K562 (cell line): ENCODE results near the gene CD19. TPM values are rescaled to one million over a fixed set of nuclear protein-coding genes. Genes with fewer than 3 reads are reported as not detected.

Experiments used
- ATAC-seq: fragments of 200-7000 bp; cut with Tn5 transposase; 3 replicates; pipeline ENCODE4 v1.9.1; 2020; ENCODE audit warnings: moderate library complexity
- BruUV-seq: library from RNA; stranded (reverse); fragments of 400-500 nt; replicated peaks from 2 replicates; lab custom pipeline; 2021; lab: Mats Ljungman, UMichigan
- CTCF ChIA-PET: fragments of 300-600 bp; formaldehyde crosslinking; extraction: SDS; loops from one replicate; lab custom pipeline; 2021; ENCODE audit warnings: low intra/inter-chr PET ratio; lab: Yijun Ruan, JAX
- POLR2A ChIA-PET: fragments of 300-600, 350-650 bp; sonication (Branson Sonifier 250); formaldehyde crosslinking; extraction: SDS; loops from one replicate; lab custom pipeline; 2021; ENCODE audit warnings: antibody characterized with exemption, inconsistent platforms; lab: Yijun Ruan, JAX
- DNase-seq, 4 experiments: peaks; one replicate each; pipeline versions ENCODE4 v3.0.0 to v3.0.0-alpha.2; 2011 to 2018; ENCODE audit warnings: low spot score in 3 of 4, mixed read lengths in 3 of 4; ENCODE audit errors: extremely low read depth in 1 of 4
- FAIRE-seq: peaks from 2 replicates; lab custom pipeline; 2011; peaks lifted over from hg19 to GRCh38; lab: Jason Lieb, UNC
- H2AFZ ChIP-seq: 2 replicates; pipeline ENCODE4 v1.6.0; 2011; ENCODE audit warnings: low read depth, low read length, control low read depth, inconsistent platforms
- H3K27ac ChIP-seq: fragments of 200-600 bp; 3 replicates; pipeline ENCODE4 v1.8.0; 2011; ENCODE audit warnings: low read depth, mild to moderate bottlenecking, control low read depth, inconsistent platforms, low read length, moderate library complexity, mixed read lengths; ENCODE audit errors: extremely low read depth
- H3K27me3 ChIP-seq, 2 experiments: fragments of 300-600 bp in 1 of 2; 2 replicates in 1 of 2; 3 replicates in 1 of 2; pipeline versions ENCODE4 v1.6.0 to v1.8.0; 2011; ENCODE audit warnings: inconsistent platforms in 2 of 2, low read length in 2 of 2, mild to moderate bottlenecking in 1 of 2, mixed read lengths in 1 of 2, moderate library complexity in 1 of 2; ENCODE audit not compliant: control insufficient read depth in 2 of 2, insufficient read depth in 2 of 2
- H3K36me3 ChIP-seq: fragments of 300-600 bp; 3 replicates; pipeline ENCODE4 v1.8.0; 2011; ENCODE audit warnings: mild to moderate bottlenecking, low read length, inconsistent platforms; ENCODE audit not compliant: control insufficient read depth, insufficient read depth
- H3K4me1 ChIP-seq, 2 experiments: fragments of 200-600 bp in 1 of 2; replicated peaks in 1 of 2; 2 replicates in 1 of 2; 3 replicates in 1 of 2; pipeline versions ENCODE4 v1.5.1 to v1.8.0; 2011; ENCODE audit warnings: inconsistent platforms in 2 of 2, low read length in 2 of 2, mild to moderate bottlenecking in 1 of 2, mixed read lengths in 1 of 2, moderate library complexity in 1 of 2; ENCODE audit not compliant: control insufficient read depth in 2 of 2, insufficient read depth in 2 of 2
- H3K4me2 ChIP-seq: 2 replicates; pipeline ENCODE4 v1.6.1; 2011; ENCODE audit warnings: low read length, control low read depth, inconsistent platforms, mixed read lengths; ENCODE audit not compliant: insufficient read depth
- H3K4me3 ChIP-seq: fragments of 200-600 bp; sonication (generic), shearing (Covaris generic); 2 replicates; pipeline ENCODE4 v1.5.1; 2016; ENCODE audit warnings: control low read depth, inconsistent platforms
- H3K79me2 ChIP-seq: fragments of 200-600 bp; 3 replicates; pipeline ENCODE4 v1.8.0; 2011; ENCODE audit warnings: low read length, inconsistent platforms; ENCODE audit not compliant: control insufficient read depth, insufficient read depth
- H3K9ac ChIP-seq, 2 experiments: 2 replicates each; pipeline versions ENCODE4 v1.6.0 to v1.6.1; 2011; ENCODE audit warnings: low read depth in 2 of 2, low read length in 2 of 2, control low read depth in 1 of 2, inconsistent platforms in 1 of 2, mild to moderate bottlenecking in 1 of 2, mixed read lengths in 1 of 2; ENCODE audit not compliant: insufficient read depth in 1 of 2
- H3K9me1 ChIP-seq: one replicate; pipeline ENCODE4 v1.6.0; 2011; ENCODE audit warnings: inconsistent platforms, mild to moderate bottlenecking, low read length, moderate library complexity; ENCODE audit not compliant: control insufficient read depth, insufficient read depth
- H3K9me3 ChIP-seq: replicated peaks from 2 replicates; pipeline ENCODE4 v1.5.1; 2011; ENCODE audit warnings: low read depth, low read length, inconsistent platforms; ENCODE audit not compliant: control insufficient read depth, insufficient read depth
- H4K20me1 ChIP-seq: replicated peaks from 2 replicates; pipeline ENCODE4 v1.6.1; 2011; ENCODE audit warnings: low read length, inconsistent platforms, mixed read lengths; ENCODE audit not compliant: control insufficient read depth, insufficient read depth
- ARID3B ChIP-seq: fragments of 250-450 bp; sonication (Bioruptor Pico); IDR thresholded peaks from 2 replicates; pipeline ENCODE4 v1.4.0; 2020; ENCODE audit warnings: borderline replicate concordance
- POLR2G ChIP-seq: fragments of 200-400 bp; formaldehyde crosslinking; IDR thresholded peaks from 2 replicates; pipeline ENCODE4 v1.6.1; 2017; ENCODE audit warnings: low read depth, mild to moderate bottlenecking, antibody characterized with exemption, low read length, moderate library complexity
- RBFOX2 ChIP-seq: fragments of 200-400 bp; formaldehyde crosslinking; IDR thresholded peaks from 2 replicates; pipeline ENCODE4 v1.6.1; 2017; ENCODE audit warnings: low read depth, mild to moderate bottlenecking, low read length, moderate library complexity
- ZC3H4 ChIP-seq: sonication (generic); formaldehyde crosslinking; IDR thresholded peaks from 2 replicates; pipeline ENCODE4 v1.9.0; 2021; ENCODE audit warnings: missing genetic modification reagents, borderline replicate concordance
- WGBS: fragments of 100-300 bp; shearing (Covaris generic); methylation state at CpG from one replicate; pipeline ENCODE4 v1.1.6; 2016; ENCODE audit warnings: low coverage, mixed read lengths; ENCODE audit not compliant: insufficient coverage; ENCODE audit errors: missing lambda C conversion rate; 5-methylcytosine and 5-hydroxymethylcytosine counted together
- in situ Hi-C: fragments of 300-500 bp; cut with MboI; formaldehyde crosslinking; loops from 4 replicates; pipeline ENCODE4 v1.15.0; 2018; ENCODE audit warnings: inconsistent platforms, mixed read lengths
- intact Hi-C: fragments of 100-400 bp; cut with micrococcal nuclease; formaldehyde crosslinking; loops from 2 replicates; pipeline ENCODE4 v1.14.2; 2022
- polyA plus RNA-seq, 8 experiments: library from polyadenylated mRNA; depleted of rRNA in 4 of 8; stranded (reverse) in 5 of 8; unstranded in 3 of 8; fragments of >200 nt; fragmentation: Nextera tagmentation in 2 of 8; fragmentation: Illumina TruSeq in 1 of 8; extraction: Ambion mirVana in 2 of 8; extraction: Trizol in 1 of 8; gene quantifications; 2 replicates each; pipeline versions ENCODE4 v1.2.1 to v1.2.3, GENCODE V29; 2011 to 2014; ENCODE audit warnings: inconsistent platforms in 1 of 8, missing spikeins in 1 of 8
- total RNA-seq, 7 experiments: library from RNA; depleted of rRNA in 6 of 7; stranded (reverse); fragments of >200 nt in 6 of 7; fragmentation: Illumina TruSeq in 2 of 7; extraction: Trizol in 2 of 7; gene quantifications; 2 replicates each; pipeline versions ENCODE4 v1.2.1 to v1.2.3, GENCODE V29; 2011 to 2021; ENCODE audit warnings: low replicate concordance in 1 of 7

CD19 gene
- total and polyA plus RNA-seq, 9 of the 15 experiments (the other 6 are each of a cell fraction or from before 2014, with no cell fraction given) = 0.27 to 3.7 (median 2.0) TPM; not detected in 1

- ATAC-seq (no peak), FAIRE-seq (no peak), DNase-seq (no peak)
- Histone ChIP-seq H3K79me2 (peaks cover 14% of the 10 kb centered on the region), H3K4me3 (no peak overlapping the region), H4K20me1 (peaks cover 5% of the 10 kb centered on the region; the same call in 1 of the 2 replicates), H3K36me3 (peaks cover 91% of the 10 kb centered on the region), H3K4me2 (no peak overlapping the region), H3K9ac (no peak overlapping the region), H3K9me3 (no peaks in the 10 kb centered on the region), H3K27me3 (no peaks in the 10 kb centered on the region), H2AFZ (no peak overlapping the region), H3K4me1 (no peaks in the 10 kb centered on the region), H3K9me1 (no peaks in the 10 kb centered on the region), H3K27ac (no peak overlapping the region)
- BruUV-seq = no TSS peak
- in situ Hi-C loops (loop anchor here (25.0 kb wide), 1 partner anchor 296 kb away; no protein-coding TSS in a partner anchor), intact Hi-C loops (no loop called here)
- POLR2A ChIA-PET = interaction anchor here (0.6 to 1.4 kb wide), 3 partner anchors 10 to 15 kb away, joined by 3 to 4 read pairs (median 3); no protein-coding TSS in a partner anchor
- WGBS = 94% methylated on average over 8 of the region's 9 CpGs
- CTCF ChIA-PET = no interaction called here
- TF ChIP-seq ZC3H4 (CRISPR knock-in tag) (no peak), RBFOX2 (peak; percentile 19; the same call in 1 of the 2 replicates)
These were observed 26.4 kb downstream of the CD19 start for GRCh38 chr16:28958216-28958615.

GRCh38 chr16:28958836-28959235 is 27.1 kb downstream of the CD19 start:
- DNase-seq (no peak), FAIRE-seq (no peak), ATAC-seq (no peak; the same call in 2 of the 3 replicates)
- WGBS = 77% methylated on average over 5 of the region's 6 CpGs
- H3K4me2 ChIP-seq = no peak overlapping the region
- H2AFZ ChIP-seq = no peak overlapping the region
- TF ChIP-seq POLR2G (0 out of 2 replicates have a peak, but pooled peaks have one; percentile 26), ARID3B (CRISPR knock-in tag) (no peak)
- CTCF ChIA-PET = interaction anchor here (0.7 kb wide), 1 partner anchor 853 kb away, joined by 5 read pairs; no protein-coding TSS in a partner anchor
- peaks cover 5% of the 10 kb centered on the region; the same call in 1 of the 2 replicates for H4K20me1 ChIP-seq
- no peaks in the 10 kb centered on the region for H3K27me3 ChIP-seq
- H3K9me3 ChIP-seq = no peaks in the 10 kb centered on the region
- no TSS peak for BruUV-seq
- H3K79me2 ChIP-seq = peaks cover 7% of the 10 kb centered on the region; the same call in 2 of the 3 replicates
- H3K9me1 ChIP-seq = no peaks in the 10 kb centered on the region
- no peaks in the 10 kb centered on the region for H3K4me1 ChIP-seq
- POLR2A ChIA-PET = interaction anchor here (1.2 to 1.4 kb wide), 2 partner anchors 10 to 16 kb away, joined by 3 read pairs; no protein-coding TSS in a partner anchor
- H3K36me3 ChIP-seq = peaks cover 91% of the 10 kb centered on the region
- in situ Hi-C loops = loop anchor here (25.0 kb wide), 1 partner anchor 297 kb away; no protein-coding TSS in a partner anchor
- no peak overlapping the region for H3K4me3 ChIP-seq
- no peak overlapping the region for H3K27ac ChIP-seq
- intact Hi-C loops = no loop called here
- H3K9ac ChIP-seq = no peak overlapping the region
